DMS153 treated with DMSO at 0.1 percent for 48 hours (cell line): Measurements from ENCODE around the gene MIPOL1.
"Not testable (repeated sequence)": the region's sequence is repeated elsewhere in the genome, so short reads cannot be mapped to it uniquely, and the experiment has no call there.

Source experiments
- DNase-seq: peaks from one replicate; lab custom pipeline; 2025; ENCODE audit not compliant: unreplicated experiment; lab: John Stamatoyannopoulos, UW

MIPOL1 gene

DNA sequence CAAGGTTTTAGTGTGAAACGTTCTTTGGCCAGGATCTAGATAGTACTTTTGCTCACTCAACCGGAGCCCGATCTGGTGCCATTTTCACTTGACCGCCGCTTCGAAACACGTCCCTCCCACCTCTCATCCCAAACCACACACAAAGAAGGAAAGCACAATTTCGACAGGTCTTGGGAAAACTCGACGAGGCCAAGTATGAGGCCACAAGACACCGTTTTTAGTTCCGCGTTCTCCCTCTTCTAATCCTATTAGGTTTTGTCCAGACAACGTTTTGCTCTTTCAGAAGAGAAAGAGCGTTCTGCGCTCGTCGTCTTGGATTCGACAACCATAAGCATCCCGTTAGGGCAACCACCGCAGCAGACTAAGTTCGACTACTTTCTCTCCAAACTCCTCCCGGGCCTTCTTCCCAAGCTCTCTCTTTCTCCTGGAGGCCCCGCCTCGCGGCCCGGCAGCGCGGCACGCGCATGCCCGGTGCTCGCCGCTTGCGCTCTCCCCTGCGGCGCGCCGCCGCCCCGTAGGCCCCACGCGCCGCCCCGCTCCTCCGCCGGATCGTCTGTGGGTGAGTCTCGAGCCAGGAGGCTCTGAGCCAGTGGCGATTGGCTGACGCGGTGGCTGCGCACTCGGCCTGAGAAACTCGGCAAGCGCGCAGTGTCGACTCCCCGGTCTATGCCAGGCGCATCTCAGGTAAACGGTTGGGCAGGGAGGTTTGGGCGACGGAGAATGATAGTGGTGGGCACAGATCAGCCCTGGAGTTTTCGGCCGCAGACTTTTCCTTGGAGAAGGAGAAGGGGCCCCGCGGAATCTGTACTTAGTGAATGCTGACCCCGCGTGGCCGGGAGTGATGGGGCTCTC, at the start of gene MIPOL1:
Gene MIPOL1 (plus strand): TSS at position 517 of the 852 bp plus-strand sequence. CDS start 49,952 bp downstream, outside the sequence.
- peak; percentile 76 for DNase-seq

DNA sequence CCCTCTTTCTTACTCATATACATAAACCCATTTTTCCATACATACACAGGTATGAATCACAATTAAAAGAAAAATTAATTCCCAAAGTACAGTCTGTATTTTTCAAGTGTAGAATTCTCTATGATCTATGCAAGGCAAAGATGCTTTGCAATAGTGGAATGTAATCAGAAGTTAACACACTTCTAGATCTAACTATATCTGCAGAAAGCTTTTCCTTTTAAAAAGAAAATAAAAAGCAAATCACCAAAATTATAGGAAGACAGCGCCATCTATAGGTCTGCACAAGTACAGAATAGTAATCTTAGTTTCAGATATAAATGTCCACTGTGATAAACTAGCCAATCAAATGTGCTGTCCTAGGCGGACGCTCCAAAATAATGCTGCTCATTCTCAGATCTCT, 47.3 kb upstream of the MIPOL1 start:
- DNase-seq = peak; percentile 45

DNA sequence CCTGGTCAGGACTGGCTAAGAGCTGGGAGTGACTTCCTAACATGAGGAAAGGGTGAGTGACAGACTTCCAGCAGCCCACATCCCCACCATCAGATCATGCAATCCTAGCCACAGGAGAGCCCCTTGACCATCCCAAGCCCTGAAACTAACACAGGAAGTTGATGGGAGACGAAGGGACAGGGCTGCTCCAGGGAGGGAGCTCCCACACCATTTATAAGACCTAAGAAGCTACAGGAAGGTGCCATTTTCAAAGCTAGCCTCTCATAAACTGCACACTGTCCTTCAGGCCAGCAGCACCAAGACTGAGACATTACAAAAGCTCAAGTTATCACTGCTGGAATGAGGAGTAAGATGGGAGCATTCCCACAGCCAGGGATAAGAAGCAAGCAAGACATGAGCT, 44.7 kb upstream of the MIPOL1 start:
- DNase-seq = no peak

DNA sequence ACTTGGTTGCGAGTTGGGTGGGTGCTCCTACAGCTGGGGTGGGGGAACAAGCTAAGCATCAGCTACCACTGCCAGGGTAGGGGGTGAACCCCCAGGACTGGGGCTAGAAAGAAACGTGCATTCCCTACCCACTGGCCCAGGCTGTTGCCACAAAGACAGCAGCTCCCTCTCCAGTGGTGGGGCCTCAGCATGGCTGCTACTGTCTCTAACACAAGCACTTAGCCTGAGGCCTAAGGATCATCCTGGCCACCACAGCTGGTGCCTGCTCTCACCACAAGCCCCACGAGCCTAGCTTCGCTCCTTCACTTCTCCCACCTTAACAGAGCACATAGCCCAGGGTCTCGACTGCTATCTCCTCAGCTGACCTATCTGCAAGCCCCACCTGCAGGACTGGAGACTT, 44.3 kb upstream of the MIPOL1 start:
- no peak for DNase-seq

DNA sequence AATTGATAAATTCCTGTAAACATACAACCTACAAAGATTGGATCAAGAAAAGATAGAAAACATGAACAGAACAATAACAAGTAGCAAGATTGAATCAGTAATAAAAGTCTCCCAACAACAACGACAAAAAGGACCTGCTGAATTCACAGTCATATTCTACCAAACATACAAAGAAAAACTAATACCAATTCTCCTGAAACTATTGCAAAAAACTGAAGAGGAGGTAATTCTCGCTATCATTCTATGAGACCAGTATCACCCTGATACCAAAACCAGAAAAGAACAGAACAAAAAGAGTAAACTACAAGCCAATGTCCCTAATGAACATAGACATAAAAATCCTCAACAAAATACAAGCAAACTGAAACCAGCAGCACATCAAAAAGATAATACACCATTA, 39.8 kb upstream of the MIPOL1 start:
- DNase-seq = no peak

DNA sequence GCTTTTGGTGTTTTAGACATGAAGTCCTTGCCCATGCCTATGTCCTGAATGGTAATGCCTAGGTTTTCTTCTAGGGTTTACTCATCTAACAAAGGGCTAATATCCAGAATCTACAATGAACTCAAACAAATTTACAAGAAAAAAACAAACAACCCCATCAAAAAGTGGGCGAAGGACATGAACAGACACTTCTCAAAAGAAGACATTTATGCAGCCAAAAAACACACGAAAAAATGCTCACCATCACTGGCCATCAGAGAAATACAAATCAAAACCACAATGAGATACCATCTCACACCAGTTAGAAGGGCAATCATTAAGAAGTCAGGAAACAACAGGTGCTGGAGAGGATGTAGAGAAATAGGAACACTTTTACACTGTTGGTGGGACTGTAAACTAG, 35.4 kb upstream of the MIPOL1 start:
- not testable (repeated sequence) for DNase-seq

DNA sequence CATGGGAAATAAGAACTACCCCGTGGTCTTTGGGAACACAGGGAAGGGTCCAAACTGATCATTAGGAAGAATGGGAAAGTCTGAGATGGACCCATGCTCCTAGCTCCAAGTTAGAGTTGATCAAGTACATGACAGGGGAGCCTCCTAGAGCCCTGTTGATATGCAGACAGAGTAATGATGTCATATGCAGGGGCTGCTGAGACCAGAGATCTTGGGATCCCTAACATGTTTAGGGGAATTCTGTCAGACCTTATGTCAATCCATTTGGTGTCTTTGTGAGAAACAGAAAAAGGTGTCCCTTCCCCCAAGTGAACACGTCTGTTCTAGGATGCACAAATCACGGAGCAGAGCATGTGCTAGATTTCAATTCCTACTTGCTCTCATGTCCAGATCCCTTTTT, 31.9 kb upstream of the MIPOL1 start:
- DNase-seq = no peak

DNA sequence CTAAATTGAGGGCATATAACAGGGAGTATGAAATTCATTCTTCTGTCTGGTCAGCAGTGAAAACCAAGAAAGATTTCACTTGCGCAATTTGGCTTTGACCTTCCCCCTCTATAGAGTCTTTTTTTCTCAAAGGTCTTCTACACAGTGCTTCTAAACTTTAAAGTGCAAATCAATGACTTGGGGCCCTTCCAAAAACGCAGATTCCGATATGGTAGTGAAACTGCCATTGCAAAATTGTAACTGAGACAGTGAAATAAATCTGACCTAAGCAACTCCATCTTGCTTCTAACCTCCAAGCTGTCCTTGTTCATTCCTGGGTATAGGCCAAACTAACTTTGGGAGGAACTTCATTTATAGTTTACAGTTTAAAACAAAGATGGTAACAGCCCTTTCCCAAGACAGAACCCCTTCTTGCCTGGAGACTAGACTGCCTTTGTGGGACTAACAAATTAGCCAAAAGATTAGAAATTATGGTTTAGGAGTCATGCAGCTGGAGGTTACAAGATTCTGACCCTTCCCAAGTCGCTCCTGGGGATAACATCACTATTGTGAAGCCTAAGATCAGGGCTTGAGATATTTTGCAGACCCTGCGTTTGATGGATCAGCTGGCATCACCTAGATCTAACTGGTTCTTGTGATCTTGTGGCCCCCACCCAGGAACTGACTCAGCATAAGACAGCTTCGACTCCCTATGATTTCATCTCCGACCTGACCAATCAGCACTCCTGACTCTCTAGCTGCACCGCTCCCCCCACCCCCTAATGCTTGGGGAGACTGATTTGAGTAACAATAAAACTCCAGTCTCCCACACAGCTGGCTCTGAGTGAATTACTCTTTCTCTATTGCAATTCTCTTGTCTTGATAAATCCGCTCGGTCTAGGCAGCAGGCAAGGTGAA, 30.3 kb upstream of the MIPOL1 start:
- DNase-seq = no peak

DNA sequence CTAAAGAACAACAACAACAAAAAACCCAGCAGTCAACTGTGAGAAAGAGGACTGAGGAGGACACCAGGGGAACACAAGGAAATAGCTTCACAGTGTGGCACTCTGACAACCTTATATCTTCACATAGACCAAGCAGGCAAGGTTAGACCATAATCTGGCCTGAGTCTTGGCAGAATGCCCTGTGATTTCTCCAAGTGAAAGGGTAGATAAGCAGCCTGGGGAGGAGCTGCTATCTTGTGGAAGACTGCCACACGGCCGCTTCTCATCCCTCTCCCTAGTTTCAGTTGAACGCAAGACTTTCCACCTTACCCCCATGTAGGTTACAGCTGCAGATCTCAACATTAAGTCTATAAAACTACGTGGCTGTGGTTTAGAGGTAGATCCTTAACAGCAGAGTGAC, 29.0 kb upstream of the MIPOL1 start:
- no peak for DNase-seq

DNA sequence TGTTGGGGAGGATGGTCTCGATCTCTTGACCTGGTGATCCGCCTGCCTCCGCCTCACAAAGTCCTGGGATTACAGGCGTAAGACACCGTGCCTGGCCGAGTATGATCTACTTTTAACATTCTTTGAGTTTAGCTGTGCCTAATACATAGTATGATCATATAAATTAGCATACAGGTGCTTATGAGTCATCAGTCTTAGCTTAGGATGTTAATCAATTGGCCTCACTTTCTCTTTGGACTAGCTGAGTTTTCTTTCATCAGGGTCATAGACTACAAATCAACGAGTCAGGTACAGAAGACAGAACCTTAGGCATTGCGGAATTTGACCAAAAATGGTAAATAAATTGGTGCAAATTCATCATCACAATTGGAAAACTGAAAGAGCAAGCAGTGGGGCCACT, 27.5 kb upstream of the MIPOL1 start:
- no peak for DNase-seq

- no peak for DNase-seq
These were observed 26.7 kb upstream of the MIPOL1 start for GRCh38 chr14:37170993-37171392.

GRCh38 chr14:37171678-37172023, 26.1 kb upstream of the MIPOL1 start:
- peak; percentile 76 for DNase-seq

DNA sequence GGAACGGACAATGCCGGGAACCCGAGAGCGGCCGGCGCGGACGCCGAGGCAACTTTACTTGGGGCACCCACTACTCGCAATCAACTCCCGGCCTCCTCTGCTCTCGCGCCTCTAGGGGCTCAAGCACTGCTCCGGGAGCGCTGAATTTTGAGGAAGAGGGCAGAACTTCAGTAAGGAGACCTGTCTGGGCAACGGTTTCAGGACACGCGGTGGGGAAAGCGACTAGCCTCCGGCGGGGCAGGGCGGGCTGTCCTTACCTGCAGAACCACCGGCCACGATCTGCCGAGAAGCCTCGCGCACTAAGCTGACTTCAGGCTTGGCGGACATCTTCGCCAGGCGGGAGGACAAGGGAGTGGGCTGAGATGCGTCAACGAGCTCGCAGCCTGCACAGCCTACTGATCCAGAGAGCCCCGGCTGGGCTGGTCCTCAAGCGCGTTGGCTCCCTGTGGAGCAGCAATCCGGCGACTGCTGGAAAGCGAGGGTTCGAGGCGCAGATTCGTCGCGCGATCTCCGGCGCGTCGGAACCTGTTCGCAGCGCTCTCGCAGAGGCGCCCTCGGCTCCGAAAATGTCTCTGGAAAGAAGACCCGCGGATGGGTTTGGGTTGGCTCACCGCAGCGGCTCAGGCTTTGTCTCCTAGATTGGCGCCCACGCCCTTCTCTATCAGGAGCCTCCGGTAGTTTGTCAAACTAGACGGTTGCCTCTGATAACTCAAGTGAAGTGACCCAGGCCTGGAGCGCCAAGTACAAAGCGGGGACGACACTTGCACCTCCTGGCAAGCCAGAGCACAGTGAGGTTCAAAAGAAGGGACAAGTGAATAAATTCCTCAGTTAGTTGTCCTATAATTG, 25.5 kb upstream of the MIPOL1 start, which contains the start of gene SLC25A21:
Gene SLC25A21 (minus strand): TSS at position 583 of the 846 bp plus-strand sequence.
- peak; percentile 79 for DNase-seq

DNA sequence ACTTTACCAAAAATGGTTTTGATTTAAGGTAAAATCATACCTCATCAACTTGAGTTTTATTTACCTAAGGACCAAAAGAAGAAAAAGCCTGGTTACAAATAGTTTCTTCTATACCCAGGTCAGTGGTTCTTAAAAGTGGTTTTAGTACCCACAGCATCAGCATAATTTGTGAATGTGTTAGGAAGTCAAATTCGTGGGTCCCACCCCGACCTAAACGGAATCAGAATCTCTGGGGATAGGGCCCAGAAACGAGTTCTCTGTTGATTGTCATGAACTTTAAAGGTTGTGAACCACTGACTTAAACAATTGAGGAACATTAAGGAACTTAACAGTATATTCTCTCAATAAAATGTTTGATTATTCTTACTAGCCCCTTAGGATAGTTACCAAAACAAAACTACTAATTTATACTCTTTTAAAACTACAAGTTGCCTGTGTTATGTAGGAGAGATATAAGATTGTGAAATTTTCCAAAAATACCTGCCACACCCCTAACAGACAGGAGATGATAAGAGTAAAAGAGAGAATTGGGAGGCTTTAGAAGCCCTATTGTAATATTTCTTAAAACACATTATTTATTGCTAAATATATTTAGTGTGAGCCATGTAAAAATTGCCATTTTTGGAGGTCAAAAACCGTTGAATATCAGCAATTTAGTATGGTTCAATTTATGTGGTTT, 24.7 kb upstream of the MIPOL1 start:
- DNase-seq = no peak

- no peak for DNase-seq
These were observed 17.7 kb upstream of the MIPOL1 start for GRCh38 chr14:37179896-37180502.

DNA sequence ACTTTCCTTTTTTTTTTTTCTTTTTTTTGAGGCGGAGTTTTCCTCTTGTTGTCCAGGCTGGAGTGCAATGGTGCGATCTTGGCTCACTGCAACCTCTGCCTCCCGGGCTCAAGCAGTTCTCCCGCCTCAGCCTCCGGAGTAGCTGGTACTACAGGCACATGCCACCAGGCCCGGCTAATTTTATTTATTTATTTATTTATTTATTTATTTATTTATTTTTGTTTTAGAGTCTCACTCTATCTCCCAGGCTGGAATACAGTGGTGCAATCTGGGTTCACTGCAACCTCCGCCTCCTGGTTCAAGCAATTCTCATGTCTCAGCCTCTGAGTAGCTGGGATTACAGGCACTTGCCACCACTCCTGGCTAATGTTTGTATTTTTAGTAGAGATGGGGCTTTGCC, 16.9 kb upstream of the MIPOL1 start:
- DNase-seq = not testable (repeated sequence)

GRCh38 chr14:37181441-37181840, 16.3 kb upstream of the MIPOL1 start:
- no peak for DNase-seq

DNA sequence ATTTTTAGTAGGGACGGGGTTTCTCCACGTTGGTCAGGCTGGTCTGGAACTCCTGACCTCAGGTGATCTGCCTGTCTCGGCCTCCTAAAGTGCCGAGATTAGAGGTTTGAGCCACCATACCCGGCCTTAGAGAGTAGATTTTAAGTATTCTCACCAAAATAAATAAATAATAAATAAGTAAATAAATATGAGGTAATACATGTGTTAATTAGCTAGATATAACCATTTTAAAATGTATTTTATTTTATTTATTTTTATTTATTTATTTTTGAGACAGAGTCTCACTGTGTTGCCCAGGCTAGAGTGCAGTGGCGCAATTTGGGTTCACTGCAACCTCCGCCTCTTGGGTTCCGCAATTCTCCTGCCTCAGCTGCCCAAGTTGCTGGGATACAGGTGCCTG, 13.2 kb upstream of the MIPOL1 start:
- not testable (repeated sequence) for DNase-seq

- DNase-seq = no peak
These were observed 12.1 kb upstream of the MIPOL1 start for GRCh38 chr14:37185670-37186069.

DNA sequence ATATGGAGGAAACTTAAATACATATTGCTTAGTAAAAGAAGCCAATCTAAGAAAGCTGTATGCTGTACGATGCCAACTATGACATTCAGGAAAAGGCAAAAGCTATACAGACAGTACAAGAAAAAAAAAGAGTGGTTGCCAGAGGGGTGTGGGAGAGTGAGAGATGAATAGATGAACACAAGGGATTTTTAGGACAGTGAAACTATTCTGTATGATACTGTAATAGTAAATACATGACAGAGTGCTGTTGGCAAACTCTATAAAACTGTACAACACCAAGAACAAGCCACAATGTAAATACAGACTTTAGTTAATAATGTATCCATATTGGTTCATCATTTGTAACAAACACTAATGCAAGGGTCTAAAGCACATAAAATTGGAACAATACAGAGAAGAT, 10.9 kb upstream of the MIPOL1 start:
- no peak for DNase-seq
